PC-3 (cell line): ENCODE results near the gene CPO. TPM values are rescaled to one million over a fixed set of nuclear protein-coding genes. Genes with fewer than 3 reads are reported as not detected.

Source experiments
- ATAC-seq: fragments of 200-7000 bp; cut with Tn5 transposase; 2 replicates; pipeline ENCODE4 v1.9.1; 2020; ENCODE audit warnings: mild to moderate bottlenecking, moderate library complexity
- BruUV-seq: library from RNA; stranded (reverse); fragments of 400-500 nt; replicated peaks from 2 replicates; lab custom pipeline; 2021; lab: Mats Ljungman, UMichigan
- CTCF ChIA-PET: fragments of 300-600 bp; sonication (Branson Sonifier 250); formaldehyde crosslinking; loops from one replicate; lab custom pipeline; 2022; ENCODE audit warnings: antibody characterized with exemption; lab: Charles Lee
- POLR2A ChIA-PET: fragments of 300-600 bp; sonication (Branson Sonifier 250); formaldehyde crosslinking; loops from one replicate; lab custom pipeline; 2022; ENCODE audit warnings: antibody characterized with exemption; ENCODE audit not compliant: unreplicated experiment; lab: Charles Lee
- DNase-seq: peaks from one replicate; pipeline ENCODE4 v3.0.0-alpha.2; 2015
- H2AFZ ChIP-seq: fragments of 300-600 bp; sonication (generic); 2 replicates; pipeline ENCODE4 v1.6.0; 2016; ENCODE audit warnings: antibody characterized with exemption, low read length
- H3F3A ChIP-seq: fragments of 300-600 bp; sonication (generic); one replicate; pipeline ENCODE4 v1.6.0; 2017; ENCODE audit warnings: antibody characterized with exemption, low read length, control low read depth, mild to moderate bottlenecking; ENCODE audit not compliant: unreplicated experiment
- H3K27ac ChIP-seq: fragments of 300-600 bp; sonication (generic); 2 replicates; pipeline ENCODE4 v1.5.1; 2016; ENCODE audit warnings: mild to moderate bottlenecking, low read length
- H3K27me3 ChIP-seq: fragments of 300-600 bp; sonication (generic); 2 replicates; pipeline ENCODE4 v1.6.1; 2016; ENCODE audit warnings: low read length, mixed read lengths
- H3K36me3 ChIP-seq: fragments of 300-600 bp; sonication (generic); 2 replicates; pipeline ENCODE4 v1.6.1; 2016; ENCODE audit warnings: low read depth, mixed run types, low read length, mixed read lengths
- H3K4me1 ChIP-seq: fragments of 300-600 bp; sonication (generic); 2 replicates; pipeline ENCODE4 v1.5.1; 2016; ENCODE audit warnings: low read length; ENCODE audit not compliant: insufficient read depth
- H3K4me2 ChIP-seq: fragments of 300-600 bp; sonication (generic); 2 replicates; pipeline ENCODE4 v1.6.0; 2016; ENCODE audit warnings: low read length
- H3K4me3 ChIP-seq: fragments of 300-600 bp; sonication (generic); 2 replicates; pipeline ENCODE4 v1.5.1; 2016; ENCODE audit warnings: mild to moderate bottlenecking, low read length, mixed read lengths
- H3K79me2 ChIP-seq: fragments of 300-600 bp; sonication (generic); 2 replicates; pipeline ENCODE4 v1.6.1; 2017; ENCODE audit warnings: low read length, mixed read lengths
- H3K9ac ChIP-seq: fragments of 300-600 bp; sonication (generic); 2 replicates; pipeline ENCODE4 v1.6.0; 2016; ENCODE audit warnings: mild to moderate bottlenecking, low read length
- H3K9me2 ChIP-seq: fragments of 300-600 bp; sonication (generic); replicated peaks from 2 replicates; pipeline ENCODE4 v1.6.1; 2016; ENCODE audit warnings: mixed run types, low read length, mixed read lengths
- H3K9me3 ChIP-seq: fragments of 300-600 bp; sonication (generic); 2 replicates; pipeline ENCODE4 v1.6.1; 2016; ENCODE audit warnings: low read length, mixed read lengths
- H4K20me1 ChIP-seq: fragments of 300-600 bp; sonication (generic); 2 replicates; pipeline ENCODE4 v1.6.1; 2016; ENCODE audit warnings: low read length, mixed read lengths
- EZH2 ChIP-seq: fragments of 300-600 bp; sonication (generic); IDR thresholded peaks from one replicate; pipeline ENCODE4 v1.6.1; 2017; ENCODE audit warnings: antibody characterized with exemption, mild to moderate bottlenecking, low read length; ENCODE audit not compliant: unreplicated experiment
- EZH2phosphoT487 ChIP-seq: fragments of 300-600 bp; sonication (generic); IDR thresholded peaks from 2 replicates; pipeline ENCODE4 v1.6.1; 2018; ENCODE audit warnings: mild to moderate bottlenecking, antibody characterized with exemption, low read length, borderline replicate concordance
- intact Hi-C: fragments of 100-400 bp; cut with micrococcal nuclease; formaldehyde crosslinking; loops from 2 replicates; pipeline ENCODE4 v1.9.0; 2023
- total RNA-seq: library from RNA; depleted of rRNA; stranded (reverse); fragments of >200 nt; gene quantifications from 2 replicates; pipeline ENCODE4 v1.2.3, GENCODE V29; 2014
- TF ChIP-seq, protein P1 (sequence below): fragments of 300-600 bp; sonication (generic); conservative IDR thresholded peaks from 2 replicates; pipeline ENCODE4 v1.5.1; 2017; ENCODE audit warnings: antibody characterized with exemption, low read depth, mild to moderate bottlenecking, low read length

The CPO gene
- total RNA-seq, 1 experiment from 2014 or later, result not detected

DNA sequence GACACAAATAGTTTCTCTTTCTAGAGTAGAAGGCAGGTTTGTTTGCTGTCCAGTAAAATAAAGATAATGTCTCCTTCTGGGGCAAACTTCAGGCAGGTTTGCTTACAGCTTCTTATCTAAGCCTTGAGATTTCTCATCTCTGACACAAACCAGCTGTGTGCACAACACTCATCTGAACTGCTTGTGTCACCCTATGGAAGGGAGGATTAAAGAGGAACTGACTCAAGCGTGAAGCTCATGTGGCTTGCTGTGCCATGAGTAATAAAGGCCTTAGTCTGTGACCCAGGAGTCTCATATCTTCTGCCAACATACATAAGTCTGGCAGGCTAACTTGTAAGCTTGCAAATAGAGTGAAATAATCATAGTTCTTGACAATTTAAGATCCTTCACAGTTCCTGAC, 24.2 kb upstream of the CPO start:
- no peak overlapping the region for H2AFZ ChIP-seq
- no peaks in the 10 kb centered on the region for H3K27me3 ChIP-seq
- no peaks in the 10 kb centered on the region for H3K9me2 ChIP-seq
- no peak overlapping the region for H3K9ac ChIP-seq
- ChIA-PET CTCF (no interaction called here), POLR2A (interaction anchor here (0.5 to 0.6 kb wide), 2 partner anchors 9 to 1149 kb away, joined by 3 read pairs; no protein-coding TSS in a partner anchor)
- no TSS peak for BruUV-seq
- intact Hi-C loops, result no loop called here
- H3K27ac ChIP-seq, result peak overlapping the region; percentile 54
- ATAC-seq (peak; percentile 100), DNase-seq (peak; percentile 95)
- no peaks in the 10 kb centered on the region for H3K9me3 ChIP-seq
- TF ChIP-seq EZH2 (no peak), EZH2phosphoT487 (no peak)
- TF ChIP-seq, protein P1, sequence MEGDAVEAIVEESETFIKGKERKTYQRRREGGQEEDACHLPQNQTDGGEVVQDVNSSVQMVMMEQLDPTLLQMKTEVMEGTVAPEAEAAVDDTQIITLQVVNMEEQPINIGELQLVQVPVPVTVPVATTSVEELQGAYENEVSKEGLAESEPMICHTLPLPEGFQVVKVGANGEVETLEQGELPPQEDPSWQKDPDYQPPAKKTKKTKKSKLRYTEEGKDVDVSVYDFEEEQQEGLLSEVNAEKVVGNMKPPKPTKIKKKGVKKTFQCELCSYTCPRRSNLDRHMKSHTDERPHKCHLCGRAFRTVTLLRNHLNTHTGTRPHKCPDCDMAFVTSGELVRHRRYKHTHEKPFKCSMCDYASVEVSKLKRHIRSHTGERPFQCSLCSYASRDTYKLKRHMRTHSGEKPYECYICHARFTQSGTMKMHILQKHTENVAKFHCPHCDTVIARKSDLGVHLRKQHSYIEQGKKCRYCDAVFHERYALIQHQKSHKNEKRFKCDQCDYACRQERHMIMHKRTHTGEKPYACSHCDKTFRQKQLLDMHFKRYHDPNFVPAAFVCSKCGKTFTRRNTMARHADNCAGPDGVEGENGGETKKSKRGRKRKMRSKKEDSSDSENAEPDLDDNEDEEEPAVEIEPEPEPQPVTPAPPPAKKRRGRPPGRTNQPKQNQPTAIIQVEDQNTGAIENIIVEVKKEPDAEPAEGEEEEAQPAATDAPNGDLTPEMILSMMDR, result no peak
- peak overlapping the region; percentile 63 for H3K4me2 ChIP-seq
- H3K4me1 ChIP-seq, result peaks cover 14% of the 10 kb centered on the region
- H3K36me3 ChIP-seq, result no peaks in the 10 kb centered on the region
- H3K4me3 ChIP-seq, result no peak overlapping the region
- no peaks in the 10 kb centered on the region for H4K20me1 ChIP-seq
- H3F3A ChIP-seq, result peaks cover 4% of the 10 kb centered on the region
- H3K79me2 ChIP-seq, result no peaks in the 10 kb centered on the region

DNA sequence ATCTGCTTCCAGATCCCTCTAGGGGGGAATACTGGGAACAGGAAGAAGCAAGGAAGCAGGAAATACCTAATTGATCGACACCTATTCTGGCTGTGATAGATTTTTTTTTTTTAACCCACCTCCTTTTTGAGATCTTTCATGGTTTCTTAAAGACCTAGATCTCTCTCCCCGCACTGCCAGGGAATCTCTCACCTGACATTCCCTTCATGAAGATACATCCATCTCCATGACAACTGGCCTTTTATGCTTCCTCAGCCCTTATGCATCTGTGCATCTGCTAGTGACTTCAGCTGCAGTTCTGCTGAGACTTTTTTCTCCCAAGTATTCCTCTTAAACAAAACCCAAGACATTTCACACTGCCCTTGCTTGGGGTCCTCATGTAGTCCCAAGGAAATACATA, 21.1 kb upstream of the CPO start:
- Histone ChIP-seq H3K9me2 (no peaks in the 10 kb centered on the region), H3K4me3 (no peak overlapping the region), H2AFZ (no peak overlapping the region), H3F3A (peaks cover 4% of the 10 kb centered on the region), H3K4me1 (peaks cover 14% of the 10 kb centered on the region), H3K36me3 (no peaks in the 10 kb centered on the region), H3K4me2 (no peak overlapping the region), H3K79me2 (no peaks in the 10 kb centered on the region), H3K9me3 (no peaks in the 10 kb centered on the region), H3K9ac (no peak overlapping the region), H4K20me1 (no peaks in the 10 kb centered on the region), H3K27ac (no peak overlapping the region), H3K27me3 (no peaks in the 10 kb centered on the region)
- TF ChIP-seq EZH2phosphoT487 (no peak), EZH2 (no peak)
- TF ChIP-seq, protein P1, result no peak
- intact Hi-C loops, result no loop called here
- no TSS peak for BruUV-seq
- ATAC-seq (no peak), DNase-seq (no peak)
- POLR2A ChIA-PET, result no interaction called here
- CTCF ChIA-PET, result no interaction called here

DNA sequence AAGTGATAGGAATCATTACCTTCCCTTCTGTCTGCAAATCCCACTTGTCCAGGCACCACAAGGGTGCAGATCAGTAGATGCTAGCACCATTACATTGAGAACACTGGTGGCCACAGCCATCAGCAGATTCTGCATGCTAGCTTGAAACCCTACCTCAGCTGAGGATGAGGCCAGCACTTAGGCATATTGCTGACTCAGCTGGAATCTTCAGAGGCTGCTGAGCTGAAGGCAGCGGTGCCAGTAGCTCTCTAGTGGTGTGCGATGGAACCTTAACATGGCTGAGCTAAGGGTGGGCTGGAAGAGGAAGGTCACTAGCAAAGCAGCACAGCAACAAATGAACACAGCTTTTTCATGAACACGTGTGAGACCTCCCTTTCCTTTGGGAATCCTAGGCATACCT, 19.0 kb upstream of the CPO start:
- TF ChIP-seq EZH2phosphoT487, result no peak
- no peak for TF ChIP-seq EZH2
- TF ChIP-seq, protein P1, result no peak
- POLR2A ChIA-PET, result no interaction called here
- intact Hi-C loops, result no loop called here

More for the DNA sequence above, 19.0 kb upstream of the CPO start:
- Histone ChIP-seq H3K4me1 (peaks cover 7% of the 10 kb centered on the region), H3K9me2 (no peaks in the 10 kb centered on the region), H3K36me3 (no peaks in the 10 kb centered on the region), H2AFZ (no peak overlapping the region), H4K20me1 (no peaks in the 10 kb centered on the region), H3K9me3 (no peaks in the 10 kb centered on the region), H3K4me3 (no peak overlapping the region), H3K9ac (no peak overlapping the region), H3K27me3 (no peaks in the 10 kb centered on the region), H3K79me2 (no peaks in the 10 kb centered on the region), H3F3A (no peaks in the 10 kb centered on the region), H3K27ac (no peak overlapping the region), H3K4me2 (no peak overlapping the region)
- BruUV-seq, result no TSS peak
- no peak for ATAC-seq
- no peak for DNase-seq
- CTCF ChIA-PET, result no interaction called here
